Testis (tissue), 3 donors: Measurements from ENCODE around the gene PANX3. TPM values are rescaled to one million over a fixed set of nuclear protein-coding genes. Genes with fewer than 3 reads are reported as not detected.
A peak's percentile ranks its signal among the peaks of the same experiment; 100 is the strongest.

Experiments used
- DNase-seq: peaks from one replicate; pipeline ENCODE4 v3.0.0-alpha.2; 2019
- H3K27ac ChIP-seq, 2 donors: fragments of 200-600 bp; sonication (generic); one replicate each; pipeline ENCODE4 v1.5.1; 2019
- H3K27me3 ChIP-seq: fragments of 200-600 bp; sonication (generic); one replicate; pipeline ENCODE4 v1.5.1; 2019
- H3K36me3 ChIP-seq: fragments of 200-600 bp; sonication (generic); one replicate; pipeline ENCODE4 v1.5.1; 2017; ENCODE audit warnings: low read depth; ENCODE audit errors: missing control alignments
- H3K4me1 ChIP-seq: fragments of 200-600 bp; sonication (generic); one replicate; pipeline ENCODE4 v1.5.1; 2019
- H3K4me3 ChIP-seq, 2 donors: fragments of 200-600 bp; sonication (generic); one replicate each; pipeline ENCODE4 v1.5.1; 2017 to 2019
- H3K9me3 ChIP-seq: fragments of 200-600 bp; sonication (generic); one replicate; pipeline ENCODE4 v1.5.1; 2017
- CTCF ChIP-seq, 3 experiments: fragments of 450-650 bp in 2 of 3; fragments of 200-600 bp in 1 of 3; sonication (generic) in 1 of 3; IDR thresholded peaks; one replicate each; pipeline ENCODE4 v1.5.1; 2016 to 2019; ENCODE audit warnings: antibody characterized with exemption in 3 of 3, mild to moderate bottlenecking in 2 of 3, moderate library complexity in 1 of 3
- POLR2A ChIP-seq: fragments of 450-650 bp; IDR thresholded peaks from one replicate; pipeline ENCODE4 v1.6.1; 2017; ENCODE audit warnings: antibody characterized with exemption, mild to moderate bottlenecking, moderate library complexity
- WGBS, 2 donors: methylation state at CpG; one replicate each; pipeline ENCODE4 v1.1.5; 2018; 5-methylcytosine and 5-hydroxymethylcytosine counted together
- intact Hi-C: fragments of 100-400 bp; cut with DNase I; formaldehyde crosslinking; loops from one replicate; pipeline ENCODE4 v1.15.1; 2023; ENCODE audit warnings: low total_unique reads
- polyA plus RNA-seq: library from polyadenylated mRNA; stranded (reverse); fragments of 350-450 nt; fragmentation: Illumina TruSeq; extraction: RNeasy Lipid Tissue Mini Kit (QIAGEN cat#74804); gene quantifications from one replicate; pipeline ENCODE4 v1.2.3, GENCODE V29; 2014; ENCODE audit warnings: low read depth, low replicate concordance; ENCODE audit not compliant: insufficient read depth
- total RNA-seq, 2 donors: library from RNA; depleted of rRNA; stranded (reverse); fragments of >200 nt; gene quantifications; one replicate each; pipeline ENCODE4 v1.2.3, GENCODE V29; 2016

The PANX3 gene
- total and polyA plus RNA-seq, 3 donors from 2014 or later = 0.18 to 0.43 TPM; not detected in 1

- no peak for DNase-seq
- no peak overlapping the region for H3K4me3 ChIP-seq
- H3K36me3 ChIP-seq = no peaks in the 10 kb centered on the region
- no peaks in the 10 kb centered on the region for H3K9me3 ChIP-seq
- H3K27me3 ChIP-seq = no peaks in the 10 kb centered on the region
- H3K27ac ChIP-seq = no peak overlapping the region
- intact Hi-C loops = no loop called here
- H3K4me1 ChIP-seq = no peaks in the 10 kb centered on the region
- TF ChIP-seq CTCF (IDR thresholded peaks at IDR 0.05) = no peak
- TF ChIP-seq POLR2A = no peak
Measured at GRCh38 chr11:124661553-124661952, 50.3 kb downstream of the PANX3 start.

GRCh38 chr11:124662106-124662505 is 50.9 kb downstream of the PANX3 start:
- WGBS, 2 donors = 85 to 87% methylated on average over 4 of the region's 4 CpGs
- Histone ChIP-seq H3K4me1 (no peaks in the 10 kb centered on the region), H3K4me3 (no peak overlapping the region), H3K27ac (no peak overlapping the region), H3K27me3 (no peaks in the 10 kb centered on the region), H3K9me3 (no peaks in the 10 kb centered on the region), H3K36me3 (no peaks in the 10 kb centered on the region)
- no peak for TF ChIP-seq POLR2A
- TF ChIP-seq CTCF (IDR thresholded peaks at IDR 0.05) = no peak
- DNase-seq = no peak
- intact Hi-C loops = no loop called here

GRCh38 chr11:124663861-124664260 is 52.6 kb downstream of the PANX3 start:
- WGBS, 2 donors = 90 to 93% methylated on average over 2 of the region's 2 CpGs
- intact Hi-C loops = no loop called here
- Histone ChIP-seq H3K27me3 (no peaks in the 10 kb centered on the region), H3K4me3 (no peak overlapping the region), H3K27ac (no peak overlapping the region), H3K36me3 (no peaks in the 10 kb centered on the region), H3K4me1 (no peaks in the 10 kb centered on the region), H3K9me3 (no peaks in the 10 kb centered on the region)
- TF ChIP-seq CTCF (IDR thresholded peaks at IDR 0.05) = no peak
- no peak for TF ChIP-seq POLR2A
- no peak for DNase-seq

GRCh38 chr11:124667601-124668000 is 56.4 kb downstream of the PANX3 start:
- DNase-seq = no peak
- no peaks in the 10 kb centered on the region for H3K36me3 ChIP-seq
- intact Hi-C loops = loop anchor here (5.0 kb wide), 1 partner anchor 170 kb away; no protein-coding TSS in a partner anchor
- H3K9me3 ChIP-seq = no peaks in the 10 kb centered on the region
- H3K4me3 ChIP-seq = no peak overlapping the region
- no peaks in the 10 kb centered on the region for H3K27me3 ChIP-seq
- TF ChIP-seq POLR2A (no peak), CTCF (IDR thresholded peaks at IDR 0.05) (no peak)
- no peaks in the 10 kb centered on the region for H3K4me1 ChIP-seq
- no peak overlapping the region for H3K27ac ChIP-seq
- 83 to 86% methylated on average over 3 of the region's 3 CpGs for WGBS, 2 donors

- H3K9me3 ChIP-seq = no peaks in the 10 kb centered on the region
- H3K4me3 ChIP-seq = no peak overlapping the region
- no peak for TF ChIP-seq POLR2A
- TF ChIP-seq CTCF (IDR thresholded peaks at IDR 0.05) = peak; percentile 58 to 81 (median 74)
- 31 to 34% methylated on average over 8 of the region's 8 CpGs for WGBS, 2 donors
- H3K27ac ChIP-seq = no peak overlapping the region
- H3K27me3 ChIP-seq = no peaks in the 10 kb centered on the region
- intact Hi-C loops = loop anchor here (5.0 kb wide), 1 partner anchor 168 kb away; no protein-coding TSS in a partner anchor
- H3K4me1 ChIP-seq = no peaks in the 10 kb centered on the region
- DNase-seq = peak; percentile 56
- H3K36me3 ChIP-seq = no peaks in the 10 kb centered on the region
Measured at GRCh38 chr11:124669193-124669592, 58.0 kb downstream of the PANX3 start.
